WERI-Rb-1 (cell line): ENCODE data around the gene AP1S2.
A peak's percentile ranks its signal among the peaks of the same experiment; 100 is the strongest.

Experiments
- DNase-seq: peaks from one replicate; pipeline ENCODE4 v3.0.0-alpha.2; 2020
- H3K27ac ChIP-seq: fragments of 250-450 bp; sonication (Bioruptor Pico); 2 replicates; pipeline ENCODE4 v1.5.1; 2020; ENCODE audit warnings: mild to moderate bottlenecking, moderate library complexity
- H3K27me3 ChIP-seq: fragments of 250-450 bp; sonication (Bioruptor Pico); 2 replicates; pipeline ENCODE4 v1.5.1; 2021; ENCODE audit warnings: mild to moderate bottlenecking, low read depth, moderate library complexity; ENCODE audit not compliant: insufficient read depth, severe bottlenecking
- H3K36me3 ChIP-seq: fragments of 250-450 bp; sonication (Bioruptor Pico); 2 replicates; pipeline ENCODE4 v1.5.1; 2020; ENCODE audit warnings: mild to moderate bottlenecking, moderate library complexity
- H3K4me3 ChIP-seq: 2 replicates; pipeline ENCODE4 v1.5.1; 2011; ENCODE audit warnings: low read depth, mild to moderate bottlenecking, control low read depth, low read length
- H3K9me3 ChIP-seq: fragments of 250-450 bp; sonication (Bioruptor Pico); 2 replicates; pipeline ENCODE4 v1.5.1; 2021; ENCODE audit warnings: mild to moderate bottlenecking, moderate library complexity; ENCODE audit not compliant: severe bottlenecking
- CTCF ChIP-seq: IDR thresholded peaks from 2 replicates; pipeline ENCODE4 v1.5.1; 2011; ENCODE audit warnings: low read depth, mild to moderate bottlenecking, control low read depth, inconsistent platforms, low read length

The AP1S2 gene

GRCh38 chrX:15820106-15821073 is 34.2 kb downstream of the AP1S2 start:
- H3K4me3 ChIP-seq = no peak overlapping the region
- no peaks in the 10 kb centered on the region for H3K9me3 ChIP-seq
- H3K27me3 ChIP-seq = no peaks in the 10 kb centered on the region
- no peak for TF ChIP-seq CTCF
- peaks cover 56% of the 10 kb centered on the region for H3K36me3 ChIP-seq
- no peak for DNase-seq
- no peak overlapping the region for H3K27ac ChIP-seq

GRCh38 chrX:15816886-15817285 is 37.7 kb downstream of the AP1S2 start:
- peaks cover 56% of the 10 kb centered on the region for H3K36me3 ChIP-seq

GRCh38 chrX:15816438-15816809 is 38.2 kb downstream of the AP1S2 start:
- H3K27ac ChIP-seq = no peak overlapping the region
- no peak for TF ChIP-seq CTCF

More at GRCh38 chrX:15816886-15817285, 37.7 kb downstream of the AP1S2 start:
- Histone ChIP-seq H3K4me3 (no peak overlapping the region), H3K27ac (no peak overlapping the region), H3K27me3 (no peaks in the 10 kb centered on the region), H3K9me3 (no peaks in the 10 kb centered on the region)
- DNase-seq = no peak
- TF ChIP-seq CTCF = no peak

GRCh38 chrX:15815779-15816437 is 38.7 kb downstream of the AP1S2 start:
- Histone ChIP-seq H3K4me3 (no peak overlapping the region), H3K27ac (no peak overlapping the region), H3K36me3 (peaks cover 55% of the 10 kb centered on the region), H3K9me3 (no peaks in the 10 kb centered on the region), H3K27me3 (no peaks in the 10 kb centered on the region)
- peak; percentile 55; the same call in 1 of the 2 replicates for TF ChIP-seq CTCF
- DNase-seq = no peak

More at GRCh38 chrX:15816438-15816809, 38.2 kb downstream of the AP1S2 start:
- Histone ChIP-seq H3K4me3 (no peak overlapping the region), H3K36me3 (peaks cover 56% of the 10 kb centered on the region), H3K27me3 (no peaks in the 10 kb centered on the region), H3K9me3 (no peaks in the 10 kb centered on the region)
- no peak for DNase-seq

GRCh38 chrX:15814771-15815365 is 39.7 kb downstream of the AP1S2 start:
- DNase-seq = no peak
- H3K4me3 ChIP-seq = no peak overlapping the region
- H3K9me3 ChIP-seq = no peaks in the 10 kb centered on the region
- no peak for TF ChIP-seq CTCF
- H3K27ac ChIP-seq = no peak overlapping the region
- no peaks in the 10 kb centered on the region for H3K27me3 ChIP-seq
- H3K36me3 ChIP-seq = peaks cover 51% of the 10 kb centered on the region
